GM21360 (cell line): Measurements from ENCODE around the gene RABEP2.

Source experiments
- ATAC-seq: cut with Tn5 transposase; IDR thresholded peaks from one replicate; pipeline ENCODE4 v1.9.1; 2021; ENCODE audit warnings: mild to moderate bottlenecking, moderate library complexity; ENCODE audit not compliant: unreplicated experiment

The RABEP2 gene

GRCh38 chr16:28859326-28859725 lies 65.7 kb downstream of the RABEP2 start:
- ATAC-seq: no peak

- ATAC-seq: no peak
Observed at GRCh38 chr16:28858421-28858820, 66.6 kb downstream of the RABEP2 start.
